Panc1 (cell line): ENCODE data around the gene OR52H1. TPM values are rescaled to one million over a fixed set of nuclear protein-coding genes. Genes with fewer than 3 reads are reported as not detected.

Source experiments
- ATAC-seq: fragments of 200-7000 bp; cut with Tn5 transposase; 2 replicates; pipeline ENCODE4 v1.9.1; 2020; ENCODE audit warnings: mild to moderate bottlenecking, moderate library complexity
- BruUV-seq: library from RNA; stranded (reverse); fragments of 400-500 nt; replicated peaks from 2 replicates; lab custom pipeline; 2021; lab: Mats Ljungman, UMichigan
- CTCF ChIA-PET: fragments of 300-600 bp; sonication (Branson Sonifier 250); formaldehyde crosslinking; loops from one replicate; lab custom pipeline; 2022; ENCODE audit warnings: antibody characterized with exemption; lab: Charles Lee
- POLR2A ChIA-PET: fragments of 300-600 bp; sonication (Branson Sonifier 250); formaldehyde crosslinking; loops from one replicate; lab custom pipeline; 2022; ENCODE audit warnings: antibody characterized with exemption; lab: Charles Lee
- DNase-seq: peaks from one replicate; pipeline ENCODE4 v3.0.0-alpha.2; 2010; ENCODE audit warnings: low read depth, low spot score
- H3K27ac ChIP-seq: 2 replicates; pipeline ENCODE4 v1.5.1; 2011; ENCODE audit warnings: mild to moderate bottlenecking, low read length, inconsistent platforms
- H3K27me3 ChIP-seq: fragments of 200-500 bp; sonication (Bioruptor generic); 2 replicates; pipeline ENCODE4 v1.6.0; 2014; ENCODE audit warnings: low read length, inconsistent platforms; ENCODE audit not compliant: control insufficient read depth, insufficient read depth
- H3K36me3 ChIP-seq: fragments of 200-500 bp; sonication (Bioruptor generic); 2 replicates; pipeline ENCODE4 v1.5.1; 2014; ENCODE audit warnings: inconsistent platforms, mild to moderate bottlenecking, low read length, moderate library complexity; ENCODE audit not compliant: control insufficient read depth, insufficient read depth
- H3K4me1 ChIP-seq: 2 replicates; pipeline ENCODE4 v1.5.1; 2011; ENCODE audit warnings: inconsistent platforms, mild to moderate bottlenecking, low read length, moderate library complexity; ENCODE audit not compliant: control insufficient read depth, insufficient read depth
- H3K4me3 ChIP-seq, 2 experiments: 2 replicates each; pipeline ENCODE4 v1.5.1; 2011 to 2012; ENCODE audit warnings: low read depth in 2 of 2, low read length in 2 of 2, mild to moderate bottlenecking in 2 of 2, inconsistent platforms in 1 of 2, moderate library complexity in 1 of 2
- H3K9me3 ChIP-seq: fragments of 200-500 bp; sonication (Bioruptor generic); 2 replicates; pipeline ENCODE4 v1.5.1; 2014; ENCODE audit warnings: low read depth, mild to moderate bottlenecking, inconsistent platforms, low read length, moderate library complexity; ENCODE audit not compliant: control insufficient read depth, insufficient read depth
- CTCF ChIP-seq: fragments of 450-650 bp; IDR thresholded peaks from 2 replicates; pipeline ENCODE4 v1.5.1; 2017; ENCODE audit warnings: mild to moderate bottlenecking
- POLR2AphosphoS5 ChIP-seq: IDR thresholded peaks from 2 replicates; pipeline ENCODE4 v1.6.1; 2012; ENCODE audit warnings: mild to moderate bottlenecking, low read depth, low read length, moderate library complexity
- REST ChIP-seq, 2 experiments: IDR thresholded peaks; 2 replicates each; pipeline ENCODE4 v1.6.1; 2011 to 2012; ENCODE audit warnings: low read depth in 2 of 2, control low read depth in 1 of 2, low read length in 1 of 2, mild to moderate bottlenecking in 1 of 2, moderate library complexity in 1 of 2; ENCODE audit not compliant: insufficient read depth in 1 of 2
- SIN3A ChIP-seq: IDR thresholded peaks from 2 replicates; pipeline ENCODE4 v1.6.1; 2012; ENCODE audit warnings: low read depth, mild to moderate bottlenecking, low read length, moderate library complexity, borderline replicate concordance; ENCODE audit not compliant: insufficient read depth
- TCF7L2 ChIP-seq: IDR thresholded peaks from 2 replicates; pipeline ENCODE4 v1.6.1; 2011; ENCODE audit warnings: mild to moderate bottlenecking, low read depth, low read length, inconsistent platforms
- in situ Hi-C: cut with HindIII; loops from 2 replicates; pipeline ENCODE4 v1.10.0; 2016; ENCODE audit warnings: low sequenced_read_pairs, low pct_unique_long_range_greater_than_20kb
- intact Hi-C: fragments of 100-400 bp; cut with micrococcal nuclease; formaldehyde crosslinking; loops from one replicate; pipeline ENCODE4 v1.10.0; 2022; ENCODE audit not compliant: unreplicated experiment
- total RNA-seq: library from RNA; stranded (reverse); gene quantifications from one replicate; pipeline ENCODE4 v1.2.1, GENCODE V29; 2021; ENCODE audit not compliant: unreplicated experiment

Gene OR52H1
- total RNA-seq, 1 experiment from 2014 or later = 0.15 TPM

GRCh38 chr11:5507177-5507932 is 41.0 kb downstream of the OR52H1 start:
- TF ChIP-seq REST (IDR thresholded peaks at IDR 0.05; ENCODE audit: insufficient read depth in 1 of 2, low read depth in 2 of 2, low read length in 1 of 2) = no peak
- no peak for TF ChIP-seq TCF7L2
- no peak for TF ChIP-seq POLR2AphosphoS5
- no peak for TF ChIP-seq SIN3A
- no peak; the same call in 1 of the 2 replicates for TF ChIP-seq CTCF
- ChIA-PET POLR2A (no interaction called here), CTCF (interaction anchor here (0.5 kb wide), 1 partner anchor 311 kb away, joined by 3 read pairs; no protein-coding TSS in a partner anchor)
- Histone ChIP-seq H3K4me3 (no peak overlapping the region), H3K36me3 (no peaks in the 10 kb centered on the region; the same call in 1 of the 2 replicates), H3K27me3 (peaks cover 3% of the 10 kb centered on the region; the same call in 1 of the 2 replicates), H3K4me1 (no peaks in the 10 kb centered on the region), H3K9me3 (no peaks in the 10 kb centered on the region), H3K27ac (no peak overlapping the region)
- ATAC-seq (no peak), DNase-seq (no peak)
- no TSS peak for BruUV-seq
- intact Hi-C loops = no loop called here
- in situ Hi-C loops = no loop called here

GRCh38 chr11:5505363-5506048 is 42.8 kb downstream of the OR52H1 start:
- intact Hi-C loops (no loop called here), in situ Hi-C loops (no loop called here)
- Histone ChIP-seq H3K27ac (no peak overlapping the region), H3K9me3 (no peaks in the 10 kb centered on the region), H3K27me3 (0 out of 2 replicates have a peak, but pooled peaks cover 2% of the 10 kb centered on the region), H3K4me3 (no peak overlapping the region), H3K4me1 (no peaks in the 10 kb centered on the region), H3K36me3 (no peaks in the 10 kb centered on the region; the same call in 1 of the 2 replicates)
- TF ChIP-seq POLR2AphosphoS5 (no peak), SIN3A (no peak), REST (IDR thresholded peaks at IDR 0.05; ENCODE audit: insufficient read depth in 1 of 2, low read depth in 2 of 2, low read length in 1 of 2) (no peak), CTCF (no peak), TCF7L2 (no peak)
- ChIA-PET CTCF (no interaction called here), POLR2A (no interaction called here)
- DNase-seq (no peak), ATAC-seq (no peak)
- BruUV-seq = no TSS peak
